ENCODE measurements around the gene PACS2. TPM values are rescaled to one million over a fixed set of nuclear protein-coding genes. Genes with fewer than 3 reads are reported as not detected.

The PACS2 gene
- total RNA-seq, 2 donors from 2014 or later, result 55.0 to 59.7 TPM

- Histone ChIP-seq H3K36me3 (peaks cover 21% of the 10 kb centered on the region), H3K4me3 (no peak overlapping the region), H3K9me3 (no peaks in the 10 kb centered on the region), H3K27me3 (no peaks in the 10 kb centered on the region), H3K4me1 (peaks cover 0 to 5% of the 10 kb centered on the region in 2 donors), H3K27ac (no peak overlapping the region)
- DNase-seq (ENCODE audit: low spot score), result no peak
- TF ChIP-seq CTCF (IDR thresholded peaks at IDR 0.05), result no peak
Measured at GRCh38 chr14:105366386-105367074, 52.0 kb downstream of the PACS2 start.

DNA sequence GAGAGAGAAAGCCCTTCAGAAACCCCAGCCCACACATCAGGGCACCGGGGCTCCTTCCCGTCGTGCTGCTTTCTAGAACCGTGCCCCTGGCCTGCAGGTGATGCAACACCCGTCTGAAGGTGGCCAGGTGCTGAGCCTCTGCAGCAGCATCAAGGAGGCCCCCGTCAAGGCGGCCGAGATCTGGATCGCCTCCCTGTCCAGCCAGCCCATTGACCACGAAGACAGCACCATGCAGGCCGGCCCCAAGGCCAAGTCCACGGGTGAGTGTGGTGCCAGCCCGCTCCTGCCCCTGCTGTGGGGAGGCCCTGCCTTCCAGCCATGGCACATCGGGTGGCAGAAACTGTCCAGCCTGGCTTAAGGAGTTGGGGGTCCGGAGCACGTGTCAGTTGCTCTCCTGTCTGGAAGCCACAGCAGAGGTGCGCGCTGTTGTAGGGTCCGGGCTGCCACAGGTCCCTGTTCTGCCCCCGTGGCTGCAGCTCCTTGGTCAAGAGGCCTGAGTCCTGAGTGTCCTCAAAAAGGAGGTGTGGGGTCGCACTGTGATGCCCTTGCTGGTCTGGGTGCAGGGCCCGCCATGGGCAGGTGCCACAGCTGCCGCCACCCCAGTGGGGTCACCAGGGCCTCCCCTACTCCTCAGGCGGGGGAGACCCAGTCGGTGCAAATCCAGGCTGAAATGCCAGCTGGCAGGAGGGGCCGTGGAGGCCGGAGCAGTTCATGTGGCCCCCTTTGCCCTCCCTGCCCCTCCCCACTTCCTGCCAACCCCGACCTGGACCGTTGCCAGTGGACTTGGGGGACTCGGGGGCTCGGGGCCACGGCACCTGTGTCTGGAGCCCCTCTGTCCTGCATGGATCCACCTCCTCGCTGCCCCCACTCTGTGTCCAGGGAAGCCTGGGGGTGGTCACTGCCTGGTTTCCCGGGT, 52.8 kb downstream of the PACS2 start:
- Histone ChIP-seq H3K4me3 (no peak overlapping the region), H3K27ac (no peak overlapping the region), H3K36me3 (peaks cover 27% of the 10 kb centered on the region), H3K4me1 (peaks cover 0 to 5% of the 10 kb centered on the region in 2 donors), H3K27me3 (no peaks in the 10 kb centered on the region), H3K9me3 (no peaks in the 10 kb centered on the region)
- no peak for TF ChIP-seq CTCF (IDR thresholded peaks at IDR 0.05)
- DNase-seq (ENCODE audit: low spot score), result no peak

DNA sequence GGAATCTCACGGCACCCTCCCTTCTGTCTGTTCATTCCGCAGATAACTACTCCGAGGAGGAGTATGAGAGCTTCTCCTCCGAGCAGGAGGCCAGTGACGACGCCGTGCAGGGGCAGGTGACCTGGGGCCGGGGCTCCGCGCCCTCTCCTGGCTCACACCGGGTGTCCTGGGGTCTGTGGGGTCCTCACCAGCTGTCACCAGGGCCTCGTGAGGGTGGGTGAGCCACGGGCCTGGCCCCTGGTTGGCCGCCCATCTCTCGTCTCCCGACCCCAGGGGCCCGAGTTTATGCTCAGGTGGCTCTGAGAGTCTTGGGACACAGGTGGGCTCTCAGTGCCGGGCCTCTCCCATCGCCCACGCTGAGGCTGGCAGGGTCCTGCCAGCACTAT, 53.5 kb downstream of the PACS2 start:
- no peak overlapping the region for H3K27ac ChIP-seq
- no peak for TF ChIP-seq CTCF (IDR thresholded peaks at IDR 0.05)
- H3K4me3 ChIP-seq, result no peak overlapping the region
- no peaks in the 10 kb centered on the region for H3K9me3 ChIP-seq
- peaks cover 27% of the 10 kb centered on the region for H3K36me3 ChIP-seq
- no peak for DNase-seq (ENCODE audit: low spot score)
- H3K27me3 ChIP-seq, result no peaks in the 10 kb centered on the region
- peaks cover 0 to 5% of the 10 kb centered on the region in 2 donors for H3K4me1 ChIP-seq

DNA sequence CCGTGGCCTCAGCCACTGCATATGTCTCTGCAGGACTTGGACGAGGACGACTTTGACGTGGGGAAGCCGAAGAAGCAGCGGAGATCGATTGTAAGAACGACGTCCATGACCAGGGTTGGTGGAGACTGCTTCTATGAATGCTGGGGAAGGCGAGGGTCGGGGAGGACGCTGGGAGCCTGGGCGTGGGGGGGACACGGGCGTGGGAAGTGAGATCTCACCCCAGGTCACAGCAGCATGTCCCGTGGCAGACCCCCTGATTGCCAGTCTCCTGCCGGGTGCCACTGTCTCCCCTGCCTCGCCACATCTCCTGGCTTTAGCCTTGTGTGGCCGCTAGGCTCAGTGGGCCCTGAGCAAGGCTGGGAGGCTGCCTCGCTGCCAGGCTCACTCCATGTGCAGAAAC, 53.9 kb downstream of the PACS2 start:
- Histone ChIP-seq H3K4me1 (peaks cover 0 to 5% of the 10 kb centered on the region in 2 donors), H3K27me3 (no peaks in the 10 kb centered on the region), H3K36me3 (peaks cover 27% of the 10 kb centered on the region), H3K9me3 (no peaks in the 10 kb centered on the region), H3K27ac (no peak overlapping the region), H3K4me3 (no peak overlapping the region)
- no peak for TF ChIP-seq CTCF (IDR thresholded peaks at IDR 0.05)
- no peak for DNase-seq (ENCODE audit: low spot score)

- Histone ChIP-seq H3K9me3 (no peaks in the 10 kb centered on the region), H3K4me1 (peaks cover 0 to 5% of the 10 kb centered on the region in 2 donors), H3K27ac (no peak overlapping the region), H3K27me3 (no peaks in the 10 kb centered on the region), H3K36me3 (peaks cover 27% of the 10 kb centered on the region), H3K4me3 (no peak overlapping the region)
- DNase-seq (ENCODE audit: low spot score), result no peak
- TF ChIP-seq CTCF (IDR thresholded peaks at IDR 0.05), result no peak
Measured at GRCh38 chr14:105368910-105369652, 54.5 kb downstream of the PACS2 start.
